Stimulated activated CD8-positive, alpha-beta memory T cell treated with anti-CD3 and anti-CD28 coated beads, Interleukin-7, amount 100 ng/mL, for 48 hours (primary cell): ENCODE results near the gene PCDHB6.
"Not testable (repeated sequence)": the region's sequence is repeated elsewhere in the genome, so short reads cannot be mapped to it uniquely, and the experiment has no call there.

Experiments
- DNase-seq, 2 donors: peaks; one replicate each; pipeline ENCODE4 v3.0.0-alpha.2; 2020; ENCODE audit warnings: low read depth in 1 of 2; ENCODE audit errors: extremely low read depth in 1 of 2

The PCDHB6 gene

DNA sequence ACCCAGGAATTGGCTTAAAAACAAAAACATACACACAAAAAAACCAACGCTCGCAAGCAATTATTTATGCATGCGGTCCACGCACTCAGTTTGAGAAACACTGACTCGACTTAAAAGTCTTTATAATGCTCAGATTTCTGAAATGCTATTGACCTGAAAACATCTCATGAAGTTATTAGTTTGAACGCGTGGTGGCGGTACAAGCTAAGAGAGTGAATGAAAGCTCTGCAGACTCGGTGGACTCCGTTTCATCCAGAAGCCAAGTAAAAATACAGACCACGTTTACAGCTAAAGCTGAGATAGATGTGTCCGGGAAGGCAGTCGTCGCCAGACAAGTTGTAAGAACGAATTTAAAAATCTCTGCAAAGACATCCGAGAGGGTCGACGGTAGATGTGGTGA, at the start of gene PCDHB6:
PCDHB6 (plus strand) TSS at position 246 of the 400 bp plus-strand sequence. CDS start 201 bp downstream, outside the sequence.
- no peak for DNase-seq

DNA sequence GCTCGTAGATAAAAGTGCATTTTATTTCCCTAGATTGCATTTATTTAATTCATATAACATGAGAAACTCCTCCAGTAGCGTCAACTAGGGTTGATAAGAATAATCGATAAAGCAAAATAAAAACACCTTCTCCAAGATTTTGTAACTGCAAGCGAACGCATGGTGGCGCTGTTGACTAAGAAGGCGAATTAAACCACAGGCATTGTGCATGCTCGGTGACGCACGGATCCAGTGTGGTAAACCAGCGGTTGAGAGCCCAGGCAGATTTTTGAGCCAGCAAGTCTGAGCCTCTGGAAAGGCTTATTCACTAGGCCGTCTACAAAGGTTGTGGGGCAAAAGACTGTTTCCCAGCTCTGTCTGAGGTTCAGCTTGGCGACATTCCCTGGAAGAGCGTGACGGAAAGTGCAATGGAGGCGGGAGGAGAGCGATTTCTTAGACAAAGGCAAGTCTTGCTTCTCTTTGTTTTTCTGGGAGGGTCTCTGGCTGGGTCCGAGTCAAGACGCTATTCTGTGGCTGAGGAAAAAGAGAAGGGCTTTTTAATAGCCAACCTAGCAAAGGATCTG, 49.5 kb upstream of the PCDHB6 start, which contains the start of gene PCDHB3:
PCDHB3 (plus strand) TSS at position 231 of the 563 bp plus-strand sequence; CDS start at position 408, 177 bp downstream.
- DNase-seq: peak in 1 of 2 donors; percentile 25

DNA sequence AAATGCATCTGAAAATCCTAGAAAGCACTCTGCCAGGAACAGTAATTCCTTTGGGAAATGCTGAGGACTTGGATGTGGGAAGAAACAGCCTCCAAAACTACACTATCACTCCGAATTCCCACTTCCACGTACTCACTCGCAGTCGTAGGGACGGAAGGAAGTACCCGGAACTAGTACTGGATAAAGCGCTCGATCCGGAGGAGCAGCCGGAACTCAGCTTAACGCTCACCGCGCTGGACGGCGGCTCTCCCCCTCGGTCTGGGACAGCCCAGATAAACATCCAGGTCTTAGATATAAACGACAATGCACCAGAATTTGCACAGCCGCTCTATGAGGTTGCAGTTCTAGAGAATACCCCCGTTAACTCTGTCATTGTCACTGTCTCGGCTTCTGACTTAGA, 48.8 kb upstream of the PCDHB6 start:
- no peak for DNase-seq

DNA sequence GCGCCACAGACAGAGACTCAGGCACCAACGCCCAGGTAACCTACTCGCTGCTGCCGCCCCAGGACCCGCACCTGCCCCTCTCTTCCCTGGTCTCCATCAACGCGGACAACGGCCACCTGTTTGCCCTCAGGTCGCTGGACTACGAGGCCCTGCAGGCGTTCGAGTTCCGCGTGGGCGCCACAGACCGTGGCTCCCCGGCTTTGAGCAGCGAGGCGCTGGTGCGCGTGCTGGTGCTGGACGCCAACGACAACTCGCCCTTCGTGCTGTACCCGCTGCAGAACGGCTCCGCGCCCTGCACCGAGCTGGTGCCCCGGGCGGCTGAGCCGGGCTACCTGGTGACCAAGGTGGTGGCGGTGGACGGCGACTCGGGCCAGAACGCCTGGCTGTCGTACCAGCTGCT, 47.8 kb upstream of the PCDHB6 start:
- not testable (repeated sequence) for DNase-seq

DNA sequence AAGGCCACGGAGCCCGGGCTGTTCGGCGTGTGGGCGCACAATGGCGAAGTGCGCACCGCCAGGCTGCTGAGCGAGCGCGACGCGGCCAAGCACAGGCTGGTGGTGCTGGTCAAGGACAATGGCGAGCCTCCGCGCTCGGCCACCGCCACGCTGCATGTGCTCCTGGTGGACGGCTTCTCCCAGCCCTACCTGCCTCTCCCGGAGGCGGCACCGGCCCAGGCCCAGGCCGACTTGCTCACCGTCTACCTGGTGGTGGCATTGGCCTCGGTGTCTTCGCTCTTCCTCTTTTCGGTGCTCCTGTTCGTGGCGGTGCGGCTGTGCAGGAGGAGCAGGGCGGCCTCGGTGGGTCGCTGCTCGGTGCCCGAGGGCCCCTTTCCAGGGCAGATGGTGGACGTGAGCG, 47.4 kb upstream of the PCDHB6 start:
- DNase-seq: not testable (repeated sequence)

DNA sequence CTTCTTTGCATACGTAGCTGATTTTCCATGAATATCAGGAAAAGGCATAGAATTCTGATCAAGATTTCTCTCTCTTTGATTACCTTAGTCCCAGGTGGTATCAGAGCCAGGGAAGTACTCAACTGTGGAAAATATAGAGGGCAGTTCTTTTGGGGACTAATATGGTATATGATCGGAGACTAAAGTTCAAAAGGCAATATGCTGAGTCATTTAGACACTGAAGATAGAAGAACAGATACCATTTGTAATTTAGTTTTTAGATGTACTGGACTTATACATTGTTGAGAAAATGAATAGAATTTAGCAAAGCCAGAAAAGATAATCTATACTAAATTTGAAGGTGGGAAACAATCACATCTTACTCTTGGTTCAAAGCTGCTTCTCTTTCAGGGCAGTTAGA, 44.5 kb upstream of the PCDHB6 start:
- DNase-seq: no peak

DNA sequence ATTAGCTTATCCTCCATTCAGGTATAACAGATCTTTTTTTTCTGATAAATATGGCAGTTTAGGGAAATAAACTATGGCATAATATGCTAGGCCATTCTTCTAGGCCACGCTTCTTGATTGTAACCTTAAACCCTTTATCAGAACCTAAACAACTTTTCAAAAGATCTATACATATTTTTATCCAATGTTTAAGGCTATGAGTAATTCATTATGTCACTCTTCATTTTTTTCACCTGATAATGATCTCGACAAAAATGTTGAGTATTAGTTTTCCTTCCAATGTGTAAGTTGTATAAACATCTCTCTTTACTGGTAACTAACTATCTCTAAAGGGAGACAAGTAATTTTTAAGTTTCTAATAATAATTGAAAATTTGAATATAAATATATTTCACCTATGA, 30.6 kb upstream of the PCDHB6 start:
- no peak for DNase-seq

DNA sequence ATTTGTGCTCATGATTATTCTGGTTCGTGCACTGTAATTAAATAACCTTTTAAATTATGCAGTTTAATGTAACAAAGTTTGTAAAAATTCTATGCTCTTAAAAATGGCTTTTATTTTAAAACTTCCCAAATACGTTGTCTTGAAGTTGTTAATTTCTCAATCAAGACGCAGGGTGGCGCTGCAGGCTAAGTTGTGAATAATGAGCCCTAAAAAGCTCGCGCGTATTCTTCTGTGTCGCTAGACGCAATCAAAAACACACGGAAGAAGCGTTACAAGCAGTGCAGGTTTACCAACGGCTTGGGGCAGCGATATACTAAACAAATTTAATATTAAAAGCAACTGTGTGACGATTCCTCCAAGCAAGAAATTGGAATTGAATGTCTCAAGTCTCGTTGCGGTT, 28.3 kb upstream of the PCDHB6 start, which contains the start of gene PCDHB4:
PCDHB4 (plus strand) TSS at position 256 of the 400 bp plus-strand sequence. CDS start 181 bp downstream, outside the sequence.
- no peak for DNase-seq

DNA sequence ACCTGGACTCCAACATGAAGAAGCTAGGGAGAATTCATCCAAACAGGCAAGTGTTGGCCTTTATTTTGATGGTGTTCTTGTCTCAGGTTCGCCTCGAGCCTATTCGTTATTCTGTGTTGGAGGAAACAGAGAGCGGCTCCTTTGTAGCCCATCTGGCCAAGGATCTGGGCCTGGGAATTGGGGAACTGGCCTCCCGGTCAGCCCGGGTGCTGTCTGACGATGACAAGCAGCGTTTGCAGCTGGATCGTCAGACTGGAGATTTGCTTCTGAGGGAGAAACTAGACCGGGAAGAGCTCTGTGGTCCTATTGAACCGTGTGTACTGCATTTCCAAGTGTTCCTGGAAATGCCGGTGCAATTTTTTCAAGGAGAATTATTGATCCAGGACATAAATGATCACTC, 27.9 kb upstream of the PCDHB6 start:
- no peak for DNase-seq

DNA sequence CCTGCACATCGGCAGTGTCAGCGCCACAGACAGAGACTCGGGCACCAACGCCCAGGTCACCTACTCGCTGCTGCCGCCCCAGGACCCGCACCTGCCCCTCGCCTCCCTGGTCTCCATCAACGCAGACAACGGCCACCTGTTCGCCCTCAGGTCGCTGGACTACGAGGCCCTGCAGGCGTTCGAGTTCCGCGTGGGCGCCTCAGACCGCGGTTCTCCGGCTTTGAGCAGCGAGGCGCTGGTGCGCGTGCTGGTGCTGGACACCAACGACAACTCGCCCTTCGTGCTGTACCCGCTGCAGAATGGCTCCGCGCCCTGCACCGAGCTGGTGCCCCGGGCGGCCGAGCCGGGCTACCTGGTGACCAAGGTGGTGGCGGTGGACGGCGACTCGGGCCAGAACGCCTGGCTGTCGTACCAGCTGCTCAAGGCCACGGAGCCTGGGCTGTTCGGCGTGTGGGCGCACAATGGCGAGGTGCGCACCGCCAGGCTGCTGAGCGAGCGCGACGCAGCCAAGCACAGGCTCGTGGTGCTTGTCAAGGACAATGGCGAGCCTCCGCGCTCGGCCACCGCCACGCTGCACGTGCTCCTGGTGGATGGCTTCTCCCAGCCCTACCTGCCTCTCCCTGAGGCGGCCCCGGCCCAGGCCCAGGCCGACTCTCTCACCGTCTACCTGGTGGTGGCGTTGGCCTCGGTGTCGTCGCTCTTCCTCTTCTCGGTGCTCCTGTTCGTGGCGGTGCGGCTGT, 26.3 kb upstream of the PCDHB6 start:
- DNase-seq: not testable (repeated sequence)

DNA sequence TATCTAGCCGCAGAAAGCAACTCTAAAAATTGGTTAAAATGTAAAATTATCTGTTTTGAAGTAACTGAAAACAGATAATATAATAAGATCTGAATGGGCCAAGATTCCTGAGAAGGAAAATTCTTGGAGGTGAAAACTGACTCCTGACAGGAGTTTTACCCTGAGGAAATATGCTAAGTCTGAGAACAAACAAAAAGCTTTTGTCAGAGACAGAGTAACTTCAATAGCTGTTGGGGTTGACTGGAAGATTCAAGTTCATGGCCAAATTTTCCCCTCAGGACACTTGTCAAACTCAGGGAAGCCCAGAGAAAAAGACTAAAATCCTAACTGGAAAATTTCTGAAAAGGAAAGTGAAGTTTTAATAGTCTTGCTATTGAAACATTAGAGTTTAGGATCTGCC, 22.6 kb upstream of the PCDHB6 start:
- no peak for DNase-seq

DNA sequence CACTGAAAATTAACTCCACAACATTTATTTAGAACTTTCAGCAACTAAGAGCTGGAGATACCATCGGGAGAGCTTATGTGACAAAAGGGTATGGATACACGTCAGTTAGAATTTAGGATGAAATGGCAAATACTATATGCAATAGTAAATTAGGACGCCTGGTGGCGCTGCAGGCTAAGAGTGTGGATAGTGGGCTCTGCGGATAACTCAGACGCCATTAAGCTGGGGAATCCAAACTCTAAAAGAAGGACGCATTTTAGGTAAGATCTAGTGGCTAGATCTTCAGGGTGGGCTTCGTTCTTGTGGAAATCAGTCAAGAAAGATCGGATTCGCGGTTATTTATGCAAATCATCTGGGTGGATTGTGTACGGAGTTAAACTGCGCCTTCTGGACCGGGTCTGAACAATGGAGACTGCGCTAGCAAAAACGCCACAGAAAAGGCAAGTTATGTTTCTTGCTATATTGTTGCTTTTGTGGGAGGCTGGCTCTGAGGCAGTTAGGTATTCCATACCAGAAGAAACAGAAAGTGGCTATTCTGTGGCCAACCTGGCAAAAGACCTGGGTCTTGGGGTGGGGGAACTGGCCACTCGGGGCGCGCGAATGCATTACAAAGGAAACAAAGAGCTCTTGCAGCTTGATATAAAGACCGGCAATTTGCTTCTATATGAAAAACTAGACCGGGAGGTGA, 14.7 kb upstream of the PCDHB6 start, which contains the start of gene PCDHB5:
PCDHB5 (plus strand) TSS at position 177 of the 688 bp plus-strand sequence; CDS start at position 406, 229 bp downstream.
- no peak for DNase-seq

DNA sequence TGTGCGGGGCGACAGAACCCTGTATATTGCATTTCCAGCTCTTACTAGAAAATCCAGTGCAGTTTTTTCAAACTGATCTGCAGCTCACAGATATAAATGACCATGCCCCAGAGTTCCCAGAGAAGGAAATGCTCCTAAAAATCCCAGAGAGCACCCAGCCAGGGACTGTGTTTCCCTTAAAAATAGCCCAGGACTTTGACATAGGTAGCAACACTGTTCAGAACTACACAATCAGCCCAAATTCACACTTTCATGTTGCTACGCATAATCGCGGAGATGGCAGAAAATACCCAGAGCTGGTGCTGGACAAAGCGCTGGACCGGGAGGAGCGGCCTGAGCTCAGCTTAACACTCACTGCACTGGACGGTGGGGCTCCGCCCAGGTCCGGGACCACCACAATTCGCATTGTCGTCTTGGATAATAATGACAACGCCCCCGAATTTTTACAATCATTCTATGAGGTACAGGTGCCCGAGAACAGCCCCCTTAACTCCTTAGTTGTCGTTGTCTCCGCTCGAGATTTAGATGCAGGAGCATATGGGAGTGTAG, 14.1 kb upstream of the PCDHB6 start:
- DNase-seq: no peak

DNA sequence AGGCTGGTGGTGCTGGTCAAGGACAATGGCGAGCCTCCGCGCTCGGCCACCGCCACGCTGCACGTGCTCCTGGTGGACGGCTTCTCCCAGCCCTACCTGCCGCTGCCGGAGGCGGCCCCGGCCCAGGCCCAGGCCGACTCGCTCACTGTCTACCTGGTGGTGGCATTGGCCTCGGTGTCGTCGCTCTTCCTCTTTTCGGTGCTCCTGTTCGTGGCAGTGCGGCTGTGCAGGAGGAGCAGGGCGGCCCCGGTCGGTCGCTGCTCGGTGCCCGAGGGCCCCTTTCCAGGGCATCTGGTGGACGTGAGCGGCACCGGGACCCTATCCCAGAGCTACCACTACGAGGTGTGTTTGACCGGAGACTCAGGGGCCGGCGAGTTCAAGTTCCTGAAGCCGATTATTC, 12.5 kb upstream of the PCDHB6 start:
- not testable (repeated sequence) for DNase-seq

DNA sequence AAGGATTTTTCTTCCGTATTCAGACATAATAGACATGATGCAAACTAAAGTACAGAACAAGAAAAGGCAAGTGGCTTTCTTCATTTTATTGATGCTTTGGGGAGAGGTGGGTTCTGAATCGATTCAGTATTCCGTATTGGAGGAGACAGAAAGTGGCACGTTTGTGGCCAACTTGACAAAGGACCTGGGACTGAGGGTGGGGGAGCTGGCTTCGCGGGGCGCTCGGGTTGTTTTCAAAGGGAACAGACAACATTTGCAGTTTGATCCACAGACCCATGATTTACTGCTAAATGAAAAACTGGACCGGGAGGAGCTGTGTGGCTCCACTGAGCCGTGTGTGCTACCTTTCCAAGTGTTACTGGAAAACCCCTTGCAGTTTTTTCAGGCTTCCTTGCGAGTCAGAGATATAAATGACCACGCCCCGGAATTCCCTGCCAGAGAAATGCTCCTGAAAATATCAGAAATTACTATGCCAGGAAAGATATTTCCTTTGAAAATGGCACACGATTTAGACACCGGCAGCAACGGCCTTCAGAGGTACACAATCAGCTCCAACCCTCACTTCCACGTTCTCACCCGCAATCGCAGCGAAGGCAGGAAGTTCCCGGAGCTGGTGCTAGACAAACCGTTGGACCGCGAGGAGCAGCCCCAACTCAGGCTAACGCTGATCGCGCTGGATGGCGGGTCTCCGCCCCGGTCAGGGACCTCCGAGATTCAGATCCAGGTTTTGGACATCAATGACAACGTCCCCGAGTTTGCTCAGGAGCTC, 551 bp downstream of the PCDHB6 start:
- DNase-seq: no peak

DNA sequence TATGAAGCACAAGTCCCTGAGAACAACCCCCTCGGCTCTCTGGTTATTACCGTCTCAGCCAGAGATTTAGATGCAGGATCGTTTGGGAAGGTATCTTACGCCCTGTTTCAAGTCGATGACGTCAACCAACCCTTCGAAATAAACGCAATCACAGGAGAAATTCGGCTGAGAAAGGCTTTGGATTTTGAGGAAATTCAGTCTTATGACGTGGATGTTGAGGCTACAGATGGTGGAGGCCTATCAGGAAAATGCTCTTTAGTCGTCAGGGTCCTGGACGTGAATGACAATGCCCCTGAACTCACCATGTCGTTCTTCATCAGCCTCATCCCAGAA, 1.1 kb downstream of the PCDHB6 start:
- DNase-seq: no peak

DNA sequence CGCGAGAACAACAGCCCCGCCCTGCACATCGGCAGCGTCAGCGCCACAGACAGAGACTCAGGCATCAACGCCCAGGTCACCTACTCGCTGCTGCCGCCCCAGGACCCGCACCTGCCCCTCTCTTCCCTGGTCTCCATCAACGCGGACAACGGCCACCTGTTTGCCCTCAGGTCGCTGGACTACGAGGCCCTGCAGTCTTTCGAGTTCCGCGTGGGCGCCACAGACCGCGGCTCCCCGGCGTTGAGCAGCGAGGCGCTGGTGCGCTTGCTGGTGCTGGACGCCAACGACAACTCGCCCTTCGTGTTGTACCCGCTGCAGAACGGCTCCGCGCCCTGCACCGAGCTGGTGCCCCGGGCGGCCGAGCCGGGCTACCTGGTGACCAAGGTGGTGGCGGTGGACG, 1.8 kb downstream of the PCDHB6 start:
- not testable (repeated sequence) for DNase-seq

DNA sequence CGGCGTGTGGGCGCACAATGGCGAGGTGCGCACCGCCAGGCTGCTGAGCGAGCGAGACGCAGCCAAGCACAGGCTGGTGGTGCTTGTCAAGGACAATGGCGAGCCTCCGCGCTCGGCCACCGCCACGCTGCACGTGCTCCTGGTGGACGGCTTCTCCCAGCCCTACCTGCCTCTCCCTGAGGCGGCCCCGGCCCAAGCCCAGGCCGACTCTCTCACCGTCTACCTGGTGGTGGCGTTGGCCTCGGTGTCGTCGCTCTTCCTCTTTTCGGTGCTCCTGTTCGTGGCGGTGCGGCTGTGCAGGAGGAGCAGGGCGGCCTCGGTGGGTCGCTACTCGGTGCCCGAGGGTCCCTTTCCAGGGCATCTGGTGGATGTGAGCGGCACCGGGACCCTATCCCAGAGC, 2.2 kb downstream of the PCDHB6 start:
- DNase-seq: not testable (repeated sequence)

DNA sequence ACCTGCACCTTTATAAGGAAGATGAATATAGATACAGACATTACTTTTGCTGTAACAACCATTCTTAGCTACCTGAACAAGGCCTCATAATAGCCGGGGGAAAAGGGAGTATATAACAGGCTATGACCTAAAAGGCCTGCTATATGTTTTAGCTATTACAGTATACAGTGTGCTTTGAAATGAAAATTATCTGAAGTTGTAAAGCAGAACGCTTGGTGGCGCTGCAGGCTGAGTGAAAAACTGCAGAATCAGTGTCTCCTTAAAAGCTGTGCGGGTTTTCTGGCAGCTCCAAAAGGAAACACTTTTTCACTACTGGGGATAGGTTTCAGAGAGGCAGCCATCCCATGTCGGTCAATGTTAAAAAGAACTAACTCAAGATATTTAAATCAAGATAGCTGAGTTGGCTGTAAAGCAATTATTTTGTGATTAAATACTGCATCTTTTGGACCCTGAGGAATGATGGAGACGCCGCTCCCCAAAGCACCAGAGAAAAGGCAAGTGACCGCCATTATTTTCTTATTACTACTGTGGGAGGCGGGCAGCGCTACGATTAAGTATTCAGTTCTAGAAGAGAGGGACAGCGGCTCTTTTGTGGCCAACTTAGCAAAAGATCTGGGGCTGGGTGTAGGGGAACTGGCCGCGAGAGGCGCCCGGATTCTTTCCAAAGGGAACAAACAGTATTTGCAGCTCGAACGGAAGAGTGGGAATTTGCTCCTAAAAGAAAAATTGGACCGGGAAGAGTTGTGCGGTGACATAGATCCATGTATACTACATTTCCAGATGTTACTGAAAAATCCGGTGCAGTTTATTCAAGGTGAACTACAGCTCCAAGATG, 5.9 kb downstream of the PCDHB6 start:
- DNase-seq: no peak

DNA sequence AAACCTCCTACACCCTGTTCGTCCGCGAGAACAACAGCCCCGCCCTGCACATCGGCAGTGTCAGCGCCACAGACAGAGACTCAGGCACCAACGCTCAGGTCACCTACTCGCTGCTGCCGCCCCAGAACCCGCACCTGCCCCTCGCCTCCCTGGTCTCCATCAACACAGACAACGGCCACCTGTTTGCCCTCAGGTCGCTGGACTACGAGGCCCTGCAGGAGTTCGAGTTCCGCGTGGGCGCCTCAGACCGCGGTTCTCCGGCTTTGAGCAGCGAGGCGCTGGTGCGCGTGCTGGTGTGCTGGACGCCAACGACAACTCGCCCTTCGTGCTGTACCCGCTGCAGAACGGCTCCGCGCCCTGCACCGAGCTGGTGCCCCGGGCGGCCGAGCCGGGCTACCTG, 7.5 kb downstream of the PCDHB6 start:
- DNase-seq: not testable (repeated sequence)
